SH-SY5Y (cell line): ENCODE data around the gene HILPDA.
"Not testable (repeated sequence)": the region's sequence is repeated elsewhere in the genome, so short reads cannot be mapped to it uniquely, and the experiment has no call there.

Experiments used
- GATA2 ChIP-seq: IDR thresholded peaks from 2 replicates; pipeline ENCODE4 v1.6.1; 2011; ENCODE audit warnings: mild to moderate bottlenecking, low read depth, low read length
- GATA3 ChIP-seq: IDR thresholded peaks from 2 replicates; pipeline ENCODE4 v1.6.1; 2011; ENCODE audit warnings: low read depth, mild to moderate bottlenecking, low read length, moderate library complexity

DNA sequence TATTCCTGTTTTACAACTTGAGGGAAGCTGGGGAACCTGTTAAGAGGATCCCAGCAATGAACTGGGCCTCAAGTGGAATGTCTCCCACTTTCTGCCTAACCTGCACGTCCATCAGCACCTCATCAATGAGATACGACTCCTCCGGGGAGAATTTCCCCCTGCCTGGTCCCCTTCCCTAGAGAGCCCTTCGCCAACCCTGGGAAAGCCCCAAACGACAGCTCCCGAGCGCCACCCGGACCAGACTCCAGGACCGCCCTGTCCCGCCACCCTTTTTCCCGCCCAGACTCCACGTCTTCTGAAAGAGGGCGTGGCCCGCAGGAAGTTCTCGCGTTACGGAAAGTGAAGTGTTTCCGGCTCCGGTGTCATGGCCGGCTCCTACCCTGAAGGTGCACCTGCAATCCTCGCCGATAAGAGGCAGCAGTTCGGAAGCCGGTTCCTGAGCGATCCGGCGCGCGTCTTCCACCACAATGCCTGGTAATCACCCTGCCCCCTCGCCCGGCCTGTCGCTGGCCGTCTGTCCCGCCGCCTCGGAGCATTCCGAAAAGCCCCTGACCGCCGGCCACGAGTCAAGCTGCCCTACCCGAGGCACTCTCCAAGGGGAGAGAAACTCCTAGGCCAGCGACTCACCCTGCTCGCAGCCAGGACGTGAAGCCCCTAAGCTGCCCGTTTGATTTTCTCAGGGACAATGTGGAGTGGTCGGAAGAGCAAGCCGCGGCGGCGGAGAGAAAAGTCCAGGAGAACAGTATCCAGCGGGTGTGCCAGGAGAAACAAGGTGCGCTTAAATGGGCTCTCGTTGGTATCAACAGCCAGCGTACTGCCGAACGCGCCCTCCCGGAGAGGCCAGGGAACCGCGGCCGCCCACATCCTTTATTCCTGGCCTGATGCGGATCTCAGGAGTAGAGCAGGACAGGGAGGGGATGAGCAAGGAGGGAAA is 21.0 kb downstream of the HILPDA start, which contains the start of gene METTL2B:
- not testable (repeated sequence) for TF ChIP-seq GATA2, GATA3
